ES-I3 (cell line): ENCODE data around the gene SND1.
A peak's percentile ranks its signal among the peaks of the same experiment; 100 is the strongest.

Source experiments
- H3K36me3 ChIP-seq: 2 replicates; pipeline ENCODE4 v1.6.1; 2013; ENCODE audit warnings: mild to moderate bottlenecking, low read length, control low read depth, moderate library complexity; ENCODE audit not compliant: insufficient read depth
- H3K4me1 ChIP-seq: 2 replicates; pipeline ENCODE4 v1.6.1; 2013; ENCODE audit warnings: mild to moderate bottlenecking, control low read depth, low read length; ENCODE audit not compliant: insufficient read depth
- H3K9ac ChIP-seq: 2 replicates; pipeline ENCODE4 v1.6.1; 2013; ENCODE audit warnings: low read depth, mild to moderate bottlenecking, low read length, moderate library complexity
- H3K9me3 ChIP-seq: 2 replicates; pipeline ENCODE4 v1.6.1; 2013; ENCODE audit warnings: mild to moderate bottlenecking, low read length, moderate library complexity; ENCODE audit not compliant: control insufficient read depth, insufficient read depth

SND1 gene

GRCh38 chr7:128027485-128027980 is 375.5 kb downstream of the SND1 start:
- no peak overlapping the region for H3K9ac ChIP-seq
- no peaks in the 10 kb centered on the region for H3K9me3 ChIP-seq
- no peaks in the 10 kb centered on the region; the same call in 1 of the 2 replicates for H3K36me3 ChIP-seq
- H3K4me1 ChIP-seq = peaks cover 19% of the 10 kb centered on the region; the same call in 1 of the 2 replicates

- Histone ChIP-seq H3K9ac (no peak overlapping the region), H3K4me1 (peaks cover 22% of the 10 kb centered on the region; the same call in 1 of the 2 replicates), H3K9me3 (no peaks in the 10 kb centered on the region), H3K36me3 (no peaks in the 10 kb centered on the region; the same call in 1 of the 2 replicates)
Measured at GRCh38 chr7:128029405-128029995, 377.5 kb downstream of the SND1 start.

- Histone ChIP-seq H3K9ac (peak overlapping the region; percentile 77), H3K4me1 (peaks cover 19% of the 10 kb centered on the region; the same call in 1 of the 2 replicates)
Measured at GRCh38 chr7:128030263-128030653, 378.3 kb downstream of the SND1 start.

GRCh38 chr7:128030654-128031611 is 378.9 kb downstream of the SND1 start, which contains the start of gene LRRC4:
Gene LRRC4 (minus strand): TSS chr7:128031437. CDS start chr7:128030640, 797 bp downstream.
- H3K36me3 ChIP-seq = no peaks in the 10 kb centered on the region; the same call in 1 of the 2 replicates
- H3K9me3 ChIP-seq = no peaks in the 10 kb centered on the region
- H3K4me1 ChIP-seq = peaks cover 12% of the 10 kb centered on the region; the same call in 1 of the 2 replicates
- peak within 1 kb of the TSS; percentile 77 for H3K9ac ChIP-seq

More at GRCh38 chr7:128030263-128030653, 378.3 kb downstream of the SND1 start:
- no peaks in the 10 kb centered on the region; the same call in 1 of the 2 replicates for H3K36me3 ChIP-seq
- no peaks in the 10 kb centered on the region for H3K9me3 ChIP-seq

- Histone ChIP-seq H3K9ac (peak overlapping the region; percentile 53), H3K36me3 (no peaks in the 10 kb centered on the region; the same call in 1 of the 2 replicates), H3K9me3 (no peaks in the 10 kb centered on the region), H3K4me1 (peaks cover 12% of the 10 kb centered on the region; the same call in 1 of the 2 replicates)
Measured at GRCh38 chr7:128031901-128032604, 380.1 kb downstream of the SND1 start.

GRCh38 chr7:128032605-128033235 is 380.7 kb downstream of the SND1 start:
- H3K4me1 ChIP-seq = peaks cover 6% of the 10 kb centered on the region; the same call in 1 of the 2 replicates
- peak overlapping the region; percentile 40; the same call in 1 of the 2 replicates for H3K9ac ChIP-seq
- H3K9me3 ChIP-seq = no peaks in the 10 kb centered on the region
- H3K36me3 ChIP-seq = no peaks in the 10 kb centered on the region; the same call in 1 of the 2 replicates

DNA sequence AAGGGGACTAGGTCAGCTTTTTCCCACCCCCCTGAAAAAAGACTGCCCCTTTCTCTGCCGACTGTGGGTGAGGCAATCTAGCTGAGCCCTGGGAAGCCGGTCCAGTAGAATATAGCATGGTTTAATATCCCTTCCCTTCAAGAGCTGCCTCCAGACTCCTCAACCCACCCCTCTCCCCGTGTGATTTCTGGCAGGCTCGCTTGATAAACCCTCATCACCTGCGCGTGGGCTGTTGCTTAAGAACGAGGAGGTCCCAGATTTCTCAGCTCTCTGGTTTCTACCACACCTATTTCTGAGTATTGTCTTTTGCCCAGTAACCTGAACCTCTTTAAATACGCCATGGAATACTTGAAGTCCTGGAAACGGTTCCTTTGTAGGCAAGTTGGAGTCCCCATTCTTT is 381.3 kb downstream of the SND1 start:
- peaks cover 6% of the 10 kb centered on the region; the same call in 1 of the 2 replicates for H3K4me1 ChIP-seq
- no peaks in the 10 kb centered on the region for H3K9me3 ChIP-seq
- no peak overlapping the region for H3K9ac ChIP-seq
- no peaks in the 10 kb centered on the region for H3K36me3 ChIP-seq

- H3K9ac ChIP-seq = no peak overlapping the region
- H3K36me3 ChIP-seq = no peaks in the 10 kb centered on the region
- no peaks in the 10 kb centered on the region for H3K9me3 ChIP-seq
- H3K4me1 ChIP-seq = peaks cover 4% of the 10 kb centered on the region; the same call in 1 of the 2 replicates
Measured at GRCh38 chr7:128034825-128035224, 382.8 kb downstream of the SND1 start.

DNA sequence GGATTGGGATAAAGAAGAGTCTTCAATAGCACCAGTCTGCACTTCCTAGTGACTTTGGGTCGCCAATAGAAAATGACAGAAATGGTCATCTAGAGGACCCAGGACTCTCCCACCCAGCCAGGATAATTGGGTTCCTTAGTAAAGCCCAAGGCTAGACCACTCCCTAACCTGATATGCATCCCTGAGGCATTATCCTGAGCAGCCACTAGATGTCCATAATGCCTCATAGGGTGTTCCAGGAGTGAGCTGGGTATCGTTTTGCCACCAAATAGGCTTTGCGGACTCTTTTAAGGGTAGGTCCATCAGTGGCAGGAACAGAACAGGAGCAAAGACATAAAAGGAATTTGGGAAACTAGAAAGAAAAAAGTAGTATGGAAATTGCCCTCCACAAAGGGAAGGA is 383.7 kb downstream of the SND1 start:
- H3K4me1 ChIP-seq = peaks cover 3% of the 10 kb centered on the region; the same call in 1 of the 2 replicates
- H3K36me3 ChIP-seq = no peaks in the 10 kb centered on the region
- no peak overlapping the region for H3K9ac ChIP-seq
- H3K9me3 ChIP-seq = no peaks in the 10 kb centered on the region

- Histone ChIP-seq H3K4me1 (peaks cover 3% of the 10 kb centered on the region; the same call in 1 of the 2 replicates), H3K9me3 (no peaks in the 10 kb centered on the region), H3K9ac (no peak overlapping the region), H3K36me3 (no peaks in the 10 kb centered on the region)
Measured at GRCh38 chr7:128036226-128036940, 384.4 kb downstream of the SND1 start.

DNA sequence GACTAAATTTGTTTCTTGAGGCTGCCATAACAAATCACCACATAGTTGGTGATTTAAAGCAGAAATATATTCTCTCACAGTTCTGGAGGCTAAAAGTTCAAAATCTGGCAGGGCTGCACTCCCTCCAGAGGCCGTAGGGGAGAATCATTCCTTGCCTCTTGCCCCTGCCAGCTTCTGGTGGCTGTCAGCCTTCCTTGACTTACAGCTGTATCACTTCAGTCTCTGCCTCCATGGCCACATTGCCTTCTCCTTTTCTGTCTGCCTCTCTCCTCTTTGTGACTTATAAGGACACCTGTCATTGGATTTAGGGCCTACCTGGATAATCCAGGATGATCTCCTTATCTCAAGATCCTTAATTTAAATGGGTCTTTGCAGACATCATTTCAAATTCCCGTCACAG is 385.1 kb downstream of the SND1 start:
- Histone ChIP-seq H3K9me3 (no peaks in the 10 kb centered on the region), H3K9ac (no peak overlapping the region), H3K4me1 (peaks cover 3% of the 10 kb centered on the region; the same call in 1 of the 2 replicates), H3K36me3 (no peaks in the 10 kb centered on the region)

DNA sequence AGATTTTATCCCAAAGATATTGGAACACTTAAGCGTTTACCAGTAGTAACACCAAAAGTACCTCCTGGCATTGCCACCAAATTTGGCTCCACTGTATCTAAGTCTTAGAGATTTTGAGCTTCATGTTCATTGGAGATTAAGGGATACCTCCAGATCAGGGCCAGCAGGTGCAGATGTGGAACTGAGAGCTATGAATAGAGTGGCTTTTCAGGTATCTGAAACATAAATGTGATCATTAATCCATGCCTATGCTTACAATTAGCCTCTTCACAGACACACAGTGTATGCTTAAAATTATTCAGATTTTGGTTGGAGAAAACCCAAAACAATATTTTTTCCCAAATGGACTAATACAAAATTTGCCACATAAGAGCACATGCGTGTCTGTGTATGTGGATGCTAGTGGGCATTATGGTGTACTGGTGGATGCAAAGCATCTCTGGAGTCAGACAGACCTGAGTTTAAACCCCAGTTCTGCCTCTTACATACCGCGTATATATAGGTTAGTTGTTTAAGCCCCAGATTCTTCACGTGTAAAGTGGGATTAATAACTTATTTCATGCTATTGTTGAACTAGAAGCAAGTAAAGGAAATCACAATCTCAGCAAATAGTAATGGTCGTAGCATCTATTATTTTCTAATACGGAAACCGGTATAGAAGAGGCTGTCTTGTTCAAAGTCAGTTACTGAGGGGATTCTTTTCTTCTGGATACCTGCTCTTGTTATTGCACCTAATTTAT is 386.1 kb downstream of the SND1 start:
- H3K36me3 ChIP-seq = no peaks in the 10 kb centered on the region
- H3K4me1 ChIP-seq = peaks cover 1% of the 10 kb centered on the region; the same call in 1 of the 2 replicates
- no peaks in the 10 kb centered on the region for H3K9me3 ChIP-seq
- H3K9ac ChIP-seq = no peak overlapping the region
